ENCODE results near the gene TNFRSF14. TPM values are rescaled to one million over a fixed set of nuclear protein-coding genes. Genes with fewer than 3 reads are reported as not detected.
A peak's percentile ranks its signal among the peaks of the same experiment; 100 is the strongest.

The TNFRSF14 gene
- total RNA-seq, 2 experiments from 2014 or later = 191 to 194 TPM

- peak overlapping the region; percentile 96 to 99 for H3K27ac ChIP-seq (ENCODE audit: low read depth in 1 of 2, low read length in 2 of 2)
- H3K4me1 ChIP-seq (ENCODE audit: insufficient read depth, low read length) = peaks cover 70% of the 10 kb centered on the region
- H3K27me3 Mint-ChIP-seq = no peaks in the 10 kb centered on the region
- peaks cover 38% of the 10 kb centered on the region for H3K4me1 Mint-ChIP-seq (ENCODE audit: low read depth)
- peaks cover 0 to 2% of the 10 kb centered on the region in 2 experiments for H3K27me3 ChIP-seq (ENCODE audit: control insufficient read depth in 1 of 2, insufficient read depth in 2 of 2, low read length in 2 of 2)
- peak overlapping the region; percentile 95 for H3K4me3 Mint-ChIP-seq
- no peaks in the 10 kb centered on the region for H3K9me3 Mint-ChIP-seq
- no peaks in the 10 kb centered on the region for H3K36me3 ChIP-seq (ENCODE audit: insufficient read depth, low read length)
- TF ChIP-seq CTCF (IDR thresholded peaks at IDR 0.05) = no peak
- peak overlapping the region; percentile 99 for H3K27ac Mint-ChIP-seq
- ChIA-PET POLR2A (interaction anchor here (0.8 to 4.9 kb wide), 11 partner anchors 11 to 351 kb away, joined by 3 to 164 read pairs (median 6); partner anchors contain the start of genes FAAP20, HES5, MORN1 and PANK4), CTCF (interaction anchor here (0.9 to 5.3 kb wide), 5 partner anchors 16 to 351 kb away, joined by 3 to 37 read pairs (median 4); partner anchors contain the start of genes FAAP20, HES5 and PANK4)
- ATAC-seq (ENCODE audit: poor library complexity) (peak; percentile 45), DNase-seq (peak; percentile 82 to 97 (median 88))
- intact Hi-C loops (cut with DNase I, micrococcal nuclease) = loop anchor here in 1 of 2 experiments (10.0 kb wide), 1 partner anchor 411 kb away; no protein-coding TSS in a partner anchor
- peaks cover 5% of the 10 kb centered on the region for H3K36me3 Mint-ChIP-seq (ENCODE audit: low read depth)
- peak overlapping the region; percentile 81 for H3K4me3 ChIP-seq (ENCODE audit: low read length)
- no peaks in the 10 kb centered on the region for H3K9me3 ChIP-seq (ENCODE audit: control insufficient read depth in 1 of 2, insufficient read depth in 1 of 2, low read length in 2 of 2)
Observed at GRCh38 chr1:2545754-2546514, 10.2 kb upstream of the TNFRSF14 start.

GRCh38 chr1:2546515-2547209, 9.5 kb upstream of the TNFRSF14 start:
- POLR2A ChIA-PET = interaction anchor here (0.8 to 4.9 kb wide), 13 partner anchors 10 to 352 kb away, joined by 3 to 164 read pairs (median 20); partner anchors contain the start of genes FAAP20, HES5, MORN1 and PANK4
- H3K9me3 ChIP-seq (ENCODE audit: control insufficient read depth in 1 of 2, insufficient read depth in 1 of 2, low read length in 2 of 2) = no peaks in the 10 kb centered on the region
- peaks cover 31% of the 10 kb centered on the region for H3K4me1 Mint-ChIP-seq (ENCODE audit: low read depth)
- H3K4me3 ChIP-seq (ENCODE audit: low read length) = peak overlapping the region; percentile 81
- DNase-seq (peak; percentile 60 to 96 (median 82)), ATAC-seq (ENCODE audit: poor library complexity) (peak; percentile 54)
- peak overlapping the region; percentile 99 for H3K27ac Mint-ChIP-seq
- H3K36me3 ChIP-seq (ENCODE audit: insufficient read depth, low read length) = no peaks in the 10 kb centered on the region
- peak; percentile 19 for TF ChIP-seq CTCF (IDR thresholded peaks at IDR 0.05)
- H3K9me3 Mint-ChIP-seq = no peaks in the 10 kb centered on the region
- CTCF ChIA-PET = interaction anchor here (0.9 to 5.3 kb wide), 8 partner anchors 17 to 352 kb away, joined by 3 to 37 read pairs (median 6); partner anchors contain the start of genes FAAP20, HES5 and PANK4
- H3K4me3 Mint-ChIP-seq = peak overlapping the region; percentile 95
- H3K36me3 Mint-ChIP-seq (ENCODE audit: low read depth) = peaks cover 5% of the 10 kb centered on the region
- H3K4me1 ChIP-seq (ENCODE audit: insufficient read depth, low read length) = peaks cover 62% of the 10 kb centered on the region
- intact Hi-C loops (cut with DNase I, micrococcal nuclease) = loop anchor here (1.0 to 10.0 kb wide), 3 partner anchors 20 to 412 kb away; partner anchors contain the start of gene PANK4 (in 1 of the 2)
- peak overlapping the region; percentile 96 to 99 for H3K27ac ChIP-seq (ENCODE audit: low read depth in 1 of 2, low read length in 2 of 2)
- H3K27me3 Mint-ChIP-seq = no peaks in the 10 kb centered on the region
- H3K27me3 ChIP-seq (ENCODE audit: control insufficient read depth in 1 of 2, insufficient read depth in 2 of 2, low read length in 2 of 2) = no peaks in the 10 kb centered on the region

All from CD4-positive, alpha-beta T cell (primary cell).